Right renal pelvis (tissue), 4 donors: ENCODE results near the gene TOM1L2. TPM values are rescaled to one million over a fixed set of nuclear protein-coding genes. Genes with fewer than 3 reads are reported as not detected.
A peak's percentile ranks its signal among the peaks of the same experiment; 100 is the strongest.
"Not testable (repeated sequence)": the region's sequence is repeated elsewhere in the genome, so short reads cannot be mapped to it uniquely, and the experiment has no call there.

Source experiments
- DNase-seq, 4 donors: peaks; one replicate each; pipeline ENCODE4 v3.0.0-alpha.2; 2013; ENCODE audit warnings: low read depth in 4 of 4, low spot score in 3 of 4, missing footprints in 1 of 4
- polyA plus RNA-seq, 4 donors: library from polyadenylated mRNA; unstranded; fragments of 120-200 nt; gene quantifications; one replicate each; pipeline ENCODE4 v1.2.1, GENCODE V29; 2013; ENCODE audit not compliant: insufficient read length in 4 of 4

The TOM1L2 gene
- polyA plus RNA-seq, 4 donors = 35.4 to 40.2 (median 37.6) TPM

DNA sequence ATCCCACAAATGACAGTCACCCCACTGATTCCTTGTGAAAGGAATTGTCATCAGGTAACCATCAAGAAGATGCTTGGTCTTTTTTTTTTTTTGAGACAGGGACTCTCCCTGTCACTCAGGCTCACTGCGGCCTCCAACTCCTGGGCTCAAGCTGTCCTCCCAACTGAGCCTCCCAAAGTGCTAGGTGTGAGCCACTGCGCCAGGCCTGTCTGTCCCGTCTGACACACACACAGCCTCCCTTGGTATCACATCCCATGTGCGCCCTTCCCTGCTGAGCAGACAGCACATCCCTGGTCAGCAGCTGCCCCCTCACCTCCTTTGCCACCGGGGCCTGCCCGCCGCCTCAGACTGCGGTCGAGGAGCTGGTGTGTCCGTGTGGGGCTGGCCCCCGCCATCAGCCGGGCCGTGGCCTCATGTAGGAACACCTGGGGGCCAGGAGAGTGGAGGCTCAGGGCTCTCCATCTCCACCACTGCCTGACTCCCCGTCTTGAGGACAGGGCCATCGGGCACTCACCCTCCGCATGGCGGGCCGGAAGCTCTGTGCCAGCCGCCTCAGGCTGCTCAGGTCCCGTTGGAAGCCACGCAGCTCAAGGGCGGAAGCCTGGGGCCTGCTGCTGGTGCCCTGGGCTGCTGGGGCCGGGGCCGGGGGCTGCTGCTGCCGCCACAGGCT lies 159.0 kb downstream of the TOM1L2 start:
- no peak for DNase-seq

DNA sequence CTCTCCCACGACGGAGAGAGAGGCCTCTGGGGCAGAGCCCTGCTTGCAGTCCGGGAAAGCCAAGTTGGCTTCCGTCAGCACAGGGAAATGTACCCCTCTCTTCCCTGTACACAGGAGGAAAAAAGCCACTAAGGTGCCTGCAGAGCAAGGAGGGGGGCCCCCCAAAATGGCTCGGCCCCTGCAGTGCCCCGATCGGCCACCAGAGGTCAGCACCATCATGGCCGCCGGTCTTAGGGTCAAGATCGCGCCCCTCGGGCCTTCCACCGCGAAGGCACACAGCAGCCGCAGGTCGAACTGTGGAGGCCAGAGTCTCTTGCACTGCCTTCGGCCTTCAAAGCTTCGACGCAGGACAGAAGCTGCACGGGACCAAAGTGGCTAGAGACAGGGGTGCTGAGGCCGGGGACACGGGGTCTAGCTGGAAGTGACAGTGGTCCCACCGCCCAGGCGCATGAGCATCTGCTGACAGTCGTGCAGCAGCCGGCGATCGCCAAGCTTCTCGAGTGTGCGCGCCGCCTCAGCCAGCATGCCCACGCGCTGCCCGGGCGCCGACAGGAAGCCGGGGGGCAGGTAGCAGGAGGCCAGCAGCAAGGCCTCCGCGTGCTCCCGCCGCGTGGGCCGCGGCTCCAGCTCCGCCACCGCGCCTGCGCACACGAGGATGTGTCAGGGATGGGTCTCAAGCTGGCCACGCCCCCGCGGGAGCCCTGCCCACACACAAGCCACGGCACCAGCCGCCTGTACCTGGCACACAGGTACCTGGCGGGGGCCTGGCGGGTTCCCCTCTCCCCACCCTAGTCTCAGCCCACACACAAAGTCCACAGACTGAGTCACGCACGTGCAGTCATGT lies 159.8 kb downstream of the TOM1L2 start:
- no peak for DNase-seq

DNA sequence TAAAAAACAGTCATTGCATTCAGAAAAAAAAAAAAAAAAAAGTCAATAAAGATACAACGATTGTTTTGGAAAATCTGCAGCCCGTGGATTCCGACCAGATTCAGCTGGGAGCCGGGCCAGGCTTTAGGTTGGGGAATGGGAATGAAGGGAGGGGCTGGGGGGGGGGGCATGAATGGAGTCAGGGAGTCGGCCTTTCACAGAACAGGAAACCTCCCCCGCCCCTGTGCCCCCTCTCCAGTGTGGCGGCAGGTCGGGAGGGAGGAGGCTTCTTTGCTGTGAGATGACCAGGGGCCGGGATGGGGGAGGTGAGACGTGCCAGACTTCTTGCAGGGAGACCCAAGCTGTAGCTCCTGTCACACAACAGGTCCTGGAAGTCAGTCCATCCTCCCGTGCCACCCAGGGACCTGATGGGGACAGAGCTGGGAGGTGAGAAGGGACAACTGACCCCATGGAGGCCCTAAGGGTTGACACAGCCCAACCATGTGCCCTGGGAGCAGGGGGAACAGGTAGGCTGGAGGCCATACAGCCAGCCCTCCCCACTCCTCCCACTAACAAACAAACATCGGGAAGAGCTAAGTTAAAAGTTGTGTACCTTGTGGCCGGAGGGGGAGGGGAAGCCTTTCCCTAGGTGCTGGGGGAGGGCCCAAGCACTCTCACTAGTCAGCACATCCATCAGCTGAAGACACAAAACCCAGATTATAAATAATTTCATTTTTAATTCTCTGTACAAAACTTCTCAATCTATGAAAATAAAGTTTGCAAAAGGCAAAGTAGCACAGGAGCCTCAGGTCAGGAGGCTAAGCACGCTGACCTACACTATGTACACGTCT lies 160.6 kb downstream of the TOM1L2 start:
- peak in 1 of 4 donors; percentile 63 for DNase-seq

DNA sequence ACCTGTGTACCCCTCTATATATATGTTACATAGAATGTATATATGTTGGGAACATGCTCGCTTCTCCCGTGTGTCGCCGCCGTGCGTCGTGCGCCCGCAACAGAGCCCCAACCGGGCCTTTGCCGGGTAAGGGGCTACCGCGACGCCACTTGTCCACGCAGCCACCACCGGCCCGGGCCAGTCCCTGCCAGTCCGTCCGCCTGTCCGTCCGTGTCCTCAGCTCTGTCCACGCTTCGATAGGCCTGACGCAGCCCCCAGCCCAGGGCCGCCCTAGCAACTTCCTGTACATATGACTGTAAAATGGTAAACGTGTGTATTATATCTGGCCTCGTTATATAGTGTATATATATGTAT lies 161.3 kb downstream of the TOM1L2 start:
- no peak for DNase-seq

DNA sequence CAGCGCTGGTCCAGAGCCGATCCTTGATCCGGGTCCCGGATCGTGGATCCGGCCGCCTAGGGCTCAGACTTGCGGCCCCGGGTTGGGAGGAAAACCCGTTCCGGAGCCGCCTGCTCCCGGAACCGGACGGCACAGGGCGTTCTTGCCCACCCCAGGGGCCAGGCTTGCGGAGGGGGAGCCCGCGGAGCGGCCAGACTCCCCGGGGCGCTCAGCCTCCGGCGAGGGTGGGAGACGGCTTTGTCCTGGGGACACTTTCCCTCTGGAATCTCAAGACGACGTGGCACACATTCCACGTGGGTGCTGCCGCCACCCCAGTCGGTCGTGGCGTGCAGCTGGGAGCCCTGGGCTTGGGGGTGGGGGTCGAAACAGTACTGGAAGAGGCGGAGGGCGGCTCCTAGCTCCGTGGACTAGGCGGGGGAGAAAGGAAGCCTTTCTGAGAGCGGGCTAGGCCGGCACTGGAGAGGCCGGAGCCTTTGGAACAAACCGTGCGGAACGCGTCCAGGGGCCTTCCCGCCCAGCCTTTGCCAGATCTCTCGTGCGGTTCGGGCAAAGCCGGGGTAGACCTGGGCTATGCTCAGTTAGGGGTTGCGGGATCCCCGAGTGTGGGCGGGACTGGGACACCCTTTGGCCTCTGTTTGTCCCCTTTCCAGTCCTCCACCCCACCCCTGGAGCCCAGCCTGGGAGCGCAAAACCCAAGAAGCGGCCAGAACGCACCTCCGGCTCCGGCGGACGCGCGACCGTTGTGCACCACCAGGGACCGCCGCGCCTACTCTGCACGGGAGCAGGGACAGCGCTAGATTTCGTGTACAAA lies 161.9 kb downstream of the TOM1L2 start:
- DNase-seq = peak in 3 of 4 donors; percentile 58 to 68 (median 66)

DNA sequence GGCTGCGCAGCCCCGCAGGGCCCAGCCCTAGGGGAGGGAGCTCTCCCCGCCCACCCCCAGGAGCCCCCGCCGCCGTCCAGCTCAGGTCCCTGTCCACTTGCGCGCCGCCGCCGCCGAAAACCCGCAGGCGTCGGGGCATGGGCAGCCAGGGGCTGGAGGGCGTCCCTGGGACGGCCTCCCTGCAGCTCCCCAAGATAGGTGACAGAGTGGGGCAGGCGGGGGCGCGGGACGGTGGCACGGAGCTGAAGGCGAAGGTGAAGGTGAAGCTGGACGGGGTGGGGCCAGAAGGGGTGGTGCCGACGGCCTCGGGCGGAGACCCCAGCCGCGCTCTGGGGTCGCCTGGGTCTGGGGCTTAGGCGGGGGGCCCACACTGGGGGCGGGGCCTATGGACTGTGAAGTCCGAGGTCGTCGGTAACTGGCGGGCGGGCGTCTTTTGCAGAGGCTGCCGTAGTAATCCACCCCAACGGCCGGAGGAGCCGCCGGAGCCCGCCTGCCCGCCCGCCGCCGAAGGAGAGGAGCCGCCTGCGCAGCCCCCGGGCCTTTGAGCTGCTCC lies 162.6 kb downstream of the TOM1L2 start:
- DNase-seq = no peak

DNA sequence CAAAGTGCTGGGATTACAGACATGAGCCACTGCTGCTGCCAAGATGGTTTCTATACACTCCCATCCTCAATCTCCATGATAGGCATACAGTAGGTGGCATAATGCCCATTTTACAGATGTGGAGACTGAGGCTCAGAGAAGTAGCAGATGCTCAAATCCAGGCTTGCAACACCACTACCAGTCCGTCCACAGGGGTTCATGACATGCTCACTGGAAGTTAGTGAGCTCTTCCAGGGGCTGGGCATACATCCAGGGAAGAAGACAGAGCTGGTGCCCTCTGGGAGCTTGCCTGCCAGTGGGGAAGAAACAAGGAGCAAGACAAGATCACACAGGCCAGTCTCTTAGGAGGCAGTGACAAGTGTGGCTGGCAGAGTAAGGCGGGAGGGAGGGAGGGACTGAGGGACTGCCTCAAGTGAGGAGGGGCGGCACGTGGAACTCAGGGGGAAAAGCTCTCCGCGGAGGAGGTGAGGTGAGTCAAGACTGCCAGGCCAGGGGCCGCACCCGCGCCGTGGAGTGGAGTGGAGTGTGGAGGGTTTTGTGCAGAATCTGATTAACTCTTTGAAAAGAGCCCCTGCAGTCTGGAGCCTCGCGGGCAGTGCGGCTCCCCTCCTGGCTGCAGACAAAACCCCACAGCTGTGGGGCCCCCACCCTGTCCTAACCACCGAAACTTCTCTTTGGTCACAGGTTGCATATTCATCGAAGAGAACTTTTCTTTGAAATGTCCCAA lies 163.3 kb downstream of the TOM1L2 start:
- no peak for DNase-seq

DNA sequence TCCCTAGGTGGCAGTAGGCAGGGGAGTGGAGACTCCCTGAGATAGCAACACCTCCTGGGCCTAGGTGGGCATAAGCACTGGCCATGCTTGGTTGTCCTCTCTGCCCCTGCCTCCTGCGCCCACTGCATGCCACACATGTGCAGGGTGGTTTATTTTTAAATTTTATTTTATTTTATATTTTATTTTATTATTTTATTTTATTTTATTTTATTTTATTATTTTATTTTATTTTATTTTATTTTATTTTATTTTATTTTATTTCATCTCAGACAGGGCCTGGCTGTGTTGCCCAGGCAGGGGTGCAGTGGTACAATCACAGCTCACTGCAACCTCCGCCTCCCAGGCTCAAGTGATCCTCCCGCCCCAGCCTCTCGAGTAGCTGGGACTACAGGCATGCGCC lies 164.0 kb downstream of the TOM1L2 start:
- DNase-seq = not testable (repeated sequence)

DNA sequence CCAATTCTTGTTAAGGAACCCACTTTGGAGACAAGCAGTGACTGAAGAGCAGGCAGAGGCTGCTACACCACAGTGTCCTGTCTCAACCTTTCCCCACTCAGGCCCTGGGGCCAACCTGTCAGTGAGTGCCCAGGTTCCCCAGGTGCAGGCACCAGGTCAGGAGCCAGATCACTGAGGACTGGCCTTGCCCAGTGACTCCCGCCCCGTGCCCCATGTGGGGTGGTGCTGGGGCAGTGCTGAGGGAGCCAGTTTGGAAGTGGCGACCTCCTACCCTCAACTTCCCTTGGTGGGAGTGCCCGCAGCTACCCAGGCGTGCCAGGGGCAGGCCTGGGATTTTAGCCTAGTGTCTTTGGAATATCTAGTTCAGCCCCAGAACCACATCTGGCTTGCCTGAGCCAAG lies 164.8 kb downstream of the TOM1L2 start:
- no peak for DNase-seq

DNA sequence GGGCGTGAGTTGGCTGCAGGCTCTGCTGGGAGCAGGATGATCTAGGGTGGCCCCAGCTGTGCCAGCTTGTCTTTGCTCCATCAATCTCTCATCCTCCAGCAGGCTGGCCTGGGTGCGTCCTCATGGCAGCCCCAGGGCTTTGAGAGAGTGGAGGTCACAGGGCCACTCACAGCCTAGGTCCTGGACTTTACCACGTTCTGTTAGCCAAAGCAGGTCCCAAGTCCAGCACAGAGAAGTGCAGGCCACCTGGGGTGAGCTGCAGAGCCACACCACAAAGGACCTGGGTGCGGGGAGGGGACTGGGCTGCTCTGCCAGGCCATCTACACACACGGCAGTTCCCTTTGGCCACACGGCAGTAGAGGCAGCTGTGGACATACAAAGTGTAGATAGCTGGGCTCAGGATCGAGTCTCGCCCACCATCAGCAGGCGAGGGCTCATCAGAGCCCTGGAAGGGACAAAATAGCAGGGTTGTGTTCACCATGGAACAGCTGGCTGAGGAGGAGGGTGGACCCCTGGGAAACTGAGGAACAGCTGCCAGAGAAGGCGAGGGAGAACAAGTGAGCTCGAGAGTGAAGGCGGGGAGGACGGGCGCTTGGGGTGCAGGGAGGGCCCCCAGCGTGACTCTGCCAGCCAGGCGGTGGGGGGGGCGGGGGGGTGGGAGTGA lies 165.5 kb downstream of the TOM1L2 start:
- no peak for DNase-seq

DNA sequence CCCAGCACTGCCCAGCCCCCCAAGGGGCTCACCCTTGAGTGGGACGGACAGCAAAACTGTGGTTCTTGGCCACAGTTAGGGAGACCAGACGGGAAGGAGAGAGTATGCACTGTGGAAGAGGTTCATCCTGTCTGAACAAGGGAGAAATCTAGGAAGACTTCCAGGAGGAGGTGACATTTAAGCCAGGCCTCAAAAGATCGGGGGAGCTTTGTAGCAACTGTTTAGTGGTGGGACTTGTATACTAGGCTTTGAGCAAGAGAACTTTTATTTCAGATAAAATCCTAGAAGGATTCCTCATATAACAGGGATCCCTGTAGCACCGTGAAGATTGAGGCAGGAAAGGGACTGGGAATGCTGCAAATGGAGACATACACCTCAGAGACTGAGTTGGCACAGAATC lies 166.2 kb downstream of the TOM1L2 start:
- DNase-seq = no peak

DNA sequence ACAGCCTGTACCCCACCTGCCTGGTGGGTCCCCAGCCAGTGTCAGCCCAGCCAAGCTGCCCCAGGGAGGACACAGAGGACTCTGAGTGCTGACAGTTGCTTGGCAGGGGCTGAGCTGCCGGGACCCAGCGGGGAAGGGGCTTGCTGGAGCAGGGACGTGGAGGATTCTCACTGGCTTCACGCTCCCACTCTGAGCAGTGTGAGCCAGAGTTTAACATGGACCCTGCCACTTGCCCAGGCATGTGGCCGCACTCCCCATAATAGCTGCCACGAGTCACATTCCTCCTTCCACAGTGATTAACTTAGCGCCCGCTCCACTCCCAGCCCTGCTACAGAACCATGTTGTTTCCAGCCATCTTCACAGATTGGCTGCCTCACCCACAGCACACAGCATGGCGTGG lies 166.6 kb downstream of the TOM1L2 start:
- DNase-seq = no peak

DNA sequence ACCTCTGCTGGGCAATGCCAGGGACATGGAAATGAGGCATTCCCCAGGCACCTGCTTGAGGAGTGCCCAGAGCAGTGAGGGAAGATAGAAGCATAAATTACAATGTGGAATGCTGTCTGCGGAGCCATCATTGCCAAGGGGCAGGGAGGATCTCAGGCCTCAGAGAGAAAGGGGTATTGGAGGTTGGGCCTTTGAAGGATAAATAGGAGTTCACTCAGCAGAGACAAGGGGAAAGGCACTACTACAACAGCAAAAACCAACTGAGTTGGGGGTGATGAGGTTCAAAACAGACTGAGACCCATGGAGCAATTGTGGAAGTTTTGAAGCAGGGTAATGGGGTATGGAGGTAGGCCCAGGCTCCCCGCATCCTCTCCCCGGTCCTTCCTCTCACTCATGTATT lies 168.2 kb downstream of the TOM1L2 start:
- no peak for DNase-seq

DNA sequence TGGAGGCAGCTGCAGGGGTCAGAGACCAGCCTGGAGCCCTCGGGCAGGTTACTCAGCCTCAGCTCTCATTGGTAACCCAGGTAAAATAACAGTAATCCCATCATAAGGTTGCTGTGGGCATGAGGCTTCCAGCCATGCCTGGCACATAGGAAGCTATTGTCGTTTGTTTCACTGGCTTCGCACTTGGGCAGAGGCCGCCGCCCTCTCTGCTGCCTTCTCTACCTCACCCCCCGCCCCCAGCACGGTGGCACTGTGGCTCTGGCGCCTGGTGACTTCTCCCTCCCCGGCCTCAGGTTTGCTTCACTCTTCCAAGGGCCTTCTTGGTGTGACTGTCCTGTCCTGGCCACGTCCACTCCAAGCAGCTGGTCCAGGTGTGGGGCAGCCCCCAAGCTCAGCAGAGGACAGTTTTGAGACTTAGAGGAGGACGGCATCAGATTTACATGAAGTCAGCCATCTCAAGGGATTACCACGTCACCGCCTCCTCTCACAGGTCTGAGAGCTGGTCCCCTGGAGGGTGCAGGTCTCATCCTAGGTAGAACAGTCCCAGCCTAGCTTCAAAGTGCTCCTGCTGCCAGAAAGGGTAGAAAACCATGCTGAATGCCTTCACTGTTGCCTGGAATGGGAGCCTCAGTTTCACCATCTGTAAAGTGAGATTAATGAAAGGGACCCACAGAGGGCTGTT lies 170.3 kb downstream of the TOM1L2 start:
- DNase-seq = no peak

DNA sequence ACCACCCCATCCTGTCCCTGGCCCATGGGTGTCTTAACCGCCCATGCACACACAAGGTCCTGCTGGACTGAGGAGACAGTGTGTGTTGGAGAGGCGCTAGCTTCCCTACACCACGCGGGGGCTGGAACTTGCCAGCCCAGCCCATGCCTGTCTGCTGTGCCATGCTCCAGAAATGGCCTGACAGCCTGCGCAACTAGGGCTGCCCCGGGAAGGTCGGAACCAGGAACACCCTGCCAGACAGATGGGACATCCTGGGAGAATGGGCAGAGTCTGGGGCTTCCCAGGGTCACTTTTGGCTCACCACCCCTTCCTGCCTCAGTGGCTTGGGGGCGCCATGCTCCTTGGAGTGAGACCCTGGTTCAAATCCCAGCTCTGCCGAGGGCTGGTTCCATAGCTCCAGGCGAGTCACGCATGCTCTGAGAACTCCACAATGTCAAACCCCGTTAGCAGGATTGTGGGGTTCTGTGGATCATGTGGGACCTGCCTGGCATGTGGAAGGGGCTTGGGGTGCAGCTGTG lies 171.6 kb downstream of the TOM1L2 start:
- no peak for DNase-seq

DNA sequence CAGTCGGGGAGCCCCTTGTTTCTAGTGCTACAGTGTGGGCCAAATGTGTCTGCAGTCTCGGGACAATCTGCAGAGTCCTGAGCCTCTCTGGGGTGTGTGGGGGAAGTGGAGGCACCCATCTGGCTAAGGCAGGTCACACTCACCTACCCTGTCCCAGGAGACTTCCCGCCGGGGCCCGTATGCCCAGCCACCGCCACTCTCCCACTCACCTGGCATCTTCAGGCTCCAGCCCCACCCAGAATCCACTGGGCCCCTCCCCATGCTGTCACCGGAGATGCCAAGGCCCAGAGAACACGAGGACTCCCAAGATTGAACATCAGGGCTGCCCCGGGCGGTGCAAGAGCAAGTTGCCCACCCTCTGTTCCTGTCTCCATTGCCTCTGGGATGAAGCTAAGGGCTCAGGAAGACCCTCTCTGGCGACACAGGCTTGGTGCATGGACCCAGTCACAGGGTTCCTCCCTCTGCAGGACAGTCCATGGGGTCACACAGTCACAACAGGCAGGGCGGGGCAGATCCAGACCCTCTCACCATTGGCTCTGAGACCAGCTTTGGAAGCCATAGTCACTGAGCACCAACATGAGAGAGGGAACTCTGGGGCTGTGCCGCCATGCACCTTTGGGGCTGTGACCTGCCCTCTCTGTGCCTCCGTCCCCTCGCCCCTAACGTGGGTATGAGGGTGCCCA lies 173.5 kb downstream of the TOM1L2 start:
- no peak for DNase-seq

DNA sequence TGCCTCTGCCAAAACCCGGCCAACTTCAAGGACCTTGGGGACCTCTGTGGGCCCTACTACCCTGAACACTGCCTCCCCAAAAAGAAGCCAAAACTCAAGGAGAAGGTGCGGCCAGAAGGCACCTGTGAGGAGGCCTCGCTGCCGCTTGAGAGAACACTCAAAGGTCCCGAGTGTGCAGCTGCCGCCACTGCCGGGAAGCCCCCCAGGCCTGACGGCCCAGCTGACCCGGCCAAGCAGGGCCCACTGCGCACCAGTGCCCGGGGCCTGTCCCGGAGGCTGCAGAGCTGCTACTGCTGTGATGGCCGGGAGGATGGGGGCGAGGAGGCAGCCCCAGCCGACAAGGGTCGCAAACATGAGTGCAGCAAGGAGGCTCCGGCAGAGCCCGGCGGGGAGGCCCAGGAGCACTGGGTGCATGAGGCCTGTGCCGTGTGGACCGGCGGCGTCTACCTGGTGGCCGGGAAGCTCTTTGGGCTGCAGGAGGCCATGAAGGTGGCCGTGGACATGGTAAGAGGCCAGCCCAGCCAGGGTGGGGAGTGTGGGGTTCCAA lies 174.1 kb downstream of the TOM1L2 start:
- no peak for DNase-seq
